Measurements from ENCODE around the gene GP1BB. TPM values are rescaled to one million over a fixed set of nuclear protein-coding genes. Genes with fewer than 3 reads are reported as not detected.

Gene GP1BB
- total and polyA plus RNA-seq, 2 of the 4 experiments (the other 2 are of a cell fraction), result 0.18 to 1.5 TPM

DNA sequence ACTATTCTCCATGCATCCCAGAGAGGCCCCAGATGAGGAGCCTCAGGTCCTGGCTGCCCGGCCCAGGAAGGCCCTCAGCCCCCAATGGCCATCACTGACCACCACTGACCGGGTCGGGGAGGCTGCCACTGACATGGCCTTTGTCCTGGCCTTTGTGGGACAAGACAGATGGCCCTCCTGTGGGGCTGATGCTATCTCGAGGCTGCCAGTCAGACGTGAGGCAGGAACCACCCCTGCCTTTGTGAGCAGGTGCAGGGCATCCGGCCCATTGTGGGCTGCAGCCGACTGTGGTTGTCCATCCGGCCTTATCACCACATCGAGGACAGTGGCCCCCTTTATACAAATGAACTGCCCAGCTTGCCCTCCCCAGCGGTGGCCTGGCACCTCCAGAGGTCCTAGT, 5.5 kb downstream of the GP1BB start:
- 48% methylated on average over 8 of the region's 10 CpGs; no CpG with 5 or more reads in 1 of the 2 experiments for WGBS, 2 experiments (ENCODE audit: extremely low coverage in 2 of 2, insufficient read length in 1 of 2)
- no peak overlapping the region for H3K14ac ChIP-seq (replicated peaks; ENCODE audit: low read depth, low read length)
- no peak overlapping the region for H2AK9ac ChIP-seq (replicated peaks; ENCODE audit: low read depth, low read length, poor library complexity)
- H4K5ac ChIP-seq (ENCODE audit: low read depth, low read length), result no peak overlapping the region
- no peak overlapping the region for H3K27ac ChIP-seq (ENCODE audit: insufficient read depth, low read length)
- H2AK5ac ChIP-seq (ENCODE audit: low read depth, low read length), result no peak overlapping the region
- H3K18ac ChIP-seq (ENCODE audit: low read depth, low read length), result no peak overlapping the region
- POLR2A ChIA-PET (ENCODE audit: unreplicated experiment), result no interaction called here
- no peak overlapping the region for H4K8ac ChIP-seq (ENCODE audit: low read depth in 2 of 2, low read length in 2 of 2)
- H3K4me3 ChIP-seq (ENCODE audit: insufficient read depth, low read depth, low read length), result no peak overlapping the region
- no peak overlapping the region for H2BK120ac ChIP-seq (ENCODE audit: low read depth, low read length)
- no peaks in the 10 kb centered on the region; the same call in none of the 2 replicates for H3K4me1 ChIP-seq (ENCODE audit: control insufficient read depth, insufficient read depth, low read length)
- no peaks in the 10 kb centered on the region for H3K79me1 ChIP-seq (ENCODE audit: low read depth in 1 of 2, low read length in 2 of 2)
- H3K9me1 ChIP-seq (ENCODE audit: insufficient read depth, low read length), result no peaks in the 10 kb centered on the region
- H2BK20ac ChIP-seq (ENCODE audit: low read depth, low read length), result no peak overlapping the region
- H4K20me1 ChIP-seq (ENCODE audit: insufficient read depth, low read length), result no peaks in the 10 kb centered on the region
- CTCF ChIA-PET, result interaction anchor here (1.6 kb wide), 1 partner anchor 220 kb away, joined by 7 read pairs; no protein-coding TSS in a partner anchor
- DNase-seq (no peak), ATAC-seq (ENCODE audit: low read depth) (no peak)
- no peak overlapping the region for H2AFZ ChIP-seq (replicated peaks; ENCODE audit: low read length, poor library complexity)
- H3K27me3 ChIP-seq (ENCODE audit: control insufficient read depth, insufficient read depth, low read length), result peaks cover 19% of the 10 kb centered on the region; the same call in 1 of the 2 replicates
- H2BK15ac ChIP-seq (ENCODE audit: low read depth, low read length), result no peak overlapping the region
- H3K56ac ChIP-seq (ENCODE audit: extremely low read depth, insufficient read depth, low read length), result no peak overlapping the region
- H3K4ac ChIP-seq (ENCODE audit: low read depth, low read length), result no peak overlapping the region
- intact Hi-C loops (cut with micrococcal nuclease) (no loop called here), in situ Hi-C loops (cut with MboI; ENCODE audit: low sequenced_read_pairs) (no loop called here), dilution Hi-C loops (cut with HindIII; ENCODE audit: low sequenced_read_pairs, unreplicated experiment) (no loop called here)
- H2BK5ac ChIP-seq (ENCODE audit: low read depth, low read length, poor library complexity, severe bottlenecking), result no peak overlapping the region
- H3K4me2 ChIP-seq (ENCODE audit: low read depth, low read length), result no peak overlapping the region
- no peaks in the 10 kb centered on the region for H3K9me3 ChIP-seq (ENCODE audit: control insufficient read depth, insufficient read depth, low read length)
- no peak overlapping the region for H4K91ac ChIP-seq (ENCODE audit: insufficient read depth, low read depth, low read length)
- H3K36me3 ChIP-seq (ENCODE audit: control insufficient read depth, insufficient read depth, low read length), result no peaks in the 10 kb centered on the region
- no TSS peak for BruUV-seq (replicated peaks)
- H3K9ac ChIP-seq (ENCODE audit: low read depth, low read length), result no peak overlapping the region
- H3K23ac ChIP-seq (ENCODE audit: low read depth, low read length), result no peak overlapping the region
- TF ChIP-seq, protein P1, sequence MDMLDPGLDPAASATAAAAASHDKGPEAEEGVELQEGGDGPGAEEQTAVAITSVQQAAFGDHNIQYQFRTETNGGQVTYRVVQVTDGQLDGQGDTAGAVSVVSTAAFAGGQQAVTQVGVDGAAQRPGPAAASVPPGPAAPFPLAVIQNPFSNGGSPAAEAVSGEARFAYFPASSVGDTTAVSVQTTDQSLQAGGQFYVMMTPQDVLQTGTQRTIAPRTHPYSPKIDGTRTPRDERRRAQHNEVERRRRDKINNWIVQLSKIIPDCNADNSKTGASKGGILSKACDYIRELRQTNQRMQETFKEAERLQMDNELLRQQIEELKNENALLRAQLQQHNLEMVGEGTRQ (IDR thresholded peaks at IDR 0.05; ENCODE audit: low read depth, low read length), result no peak

Data from IMR-90 (cell line).